Stimulated activated CD4-positive, alpha-beta T cell treated with anti-CD3 and anti-CD28 coated beads, TNF-alpha, amount 100 ng/mL, for 48 hours (primary cell): ENCODE measurements around the gene CYBA.
"Not testable (repeated sequence)": the region's sequence is repeated elsewhere in the genome, so short reads cannot be mapped to it uniquely, and the experiment has no call there.

Source experiments
- DNase-seq, 3 donors: peaks; one replicate each; pipeline ENCODE4 v3.0.0-alpha.2; 2020; ENCODE audit warnings: low read depth in 3 of 3

Gene CYBA

GRCh38 chr16:88614818-88615580 is 35.9 kb downstream of the CYBA start:
- DNase-seq = no peak

GRCh38 chr16:88613911-88614817 is 36.7 kb downstream of the CYBA start:
- DNase-seq = no peak

GRCh38 chr16:88613293-88613692 is 37.6 kb downstream of the CYBA start:
- no peak for DNase-seq

GRCh38 chr16:88610909-88611812 is 39.7 kb downstream of the CYBA start:
- DNase-seq = no peak

GRCh38 chr16:88610080-88610479 is 40.8 kb downstream of the CYBA start:
- no peak for DNase-seq

GRCh38 chr16:88609426-88609825 is 41.4 kb downstream of the CYBA start:
- DNase-seq = not testable (repeated sequence)

- no peak for DNase-seq
Measured at GRCh38 chr16:88608076-88608475, 42.8 kb downstream of the CYBA start.

- DNase-seq = no peak
Measured at GRCh38 chr16:88606148-88606757, 44.6 kb downstream of the CYBA start.

- no peak for DNase-seq
Measured at GRCh38 chr16:88605186-88606147, 45.4 kb downstream of the CYBA start.

GRCh38 chr16:88602091-88602490 is 48.8 kb downstream of the CYBA start:
- no peak for DNase-seq

- DNase-seq = no peak
Measured at GRCh38 chr16:88601313-88602036, 49.4 kb downstream of the CYBA start.

GRCh38 chr16:88600539-88600896 is 50.3 kb downstream of the CYBA start:
- DNase-seq = no peak

GRCh38 chr16:88599825-88600538 is 50.9 kb downstream of the CYBA start:
- no peak for DNase-seq

- no peak for DNase-seq
Measured at GRCh38 chr16:88599092-88599733, 51.6 kb downstream of the CYBA start.

- DNase-seq = no peak
Measured at GRCh38 chr16:88597856-88598491, 52.9 kb downstream of the CYBA start.

- DNase-seq = no peak
Measured at GRCh38 chr16:88596483-88596882, 54.4 kb downstream of the CYBA start.

GRCh38 chr16:88595921-88596320 is 54.9 kb downstream of the CYBA start:
- no peak for DNase-seq

GRCh38 chr16:88595101-88595500 is 55.8 kb downstream of the CYBA start:
- no peak for DNase-seq
